H9 (cell line): ENCODE results near the gene RBPJL. TPM values are rescaled to one million over a fixed set of nuclear protein-coding genes. Genes with fewer than 3 reads are reported as not detected.

Experiments used
- DNase-seq: peaks from one replicate; pipeline ENCODE4 v3.0.0-alpha.2; 2017
- H2AFZ ChIP-seq: one replicate; pipeline ENCODE4 v1.6.1; 2013; ENCODE audit warnings: mild to moderate bottlenecking, low read length, control low read depth, moderate library complexity
- H2AK5ac ChIP-seq: 2 replicates; pipeline ENCODE4 v1.6.1; 2013; ENCODE audit warnings: low read length, control low read depth, mixed read lengths; ENCODE audit not compliant: insufficient read length
- H2BK120ac ChIP-seq: one replicate; pipeline ENCODE4 v1.6.1; 2013; ENCODE audit warnings: low read depth, mild to moderate bottlenecking, low read length, control low read depth, inconsistent platforms; ENCODE audit not compliant: poor library complexity, severe bottlenecking
- H2BK12ac ChIP-seq: 2 replicates; pipeline ENCODE4 v1.6.1; 2013; ENCODE audit warnings: low read length, control low read depth, mixed read lengths, low read depth; ENCODE audit not compliant: insufficient read length
- H2BK15ac ChIP-seq: 2 replicates; pipeline ENCODE4 v1.6.1; 2013; ENCODE audit warnings: low read depth, low read length, control low read depth
- H2BK20ac ChIP-seq: one replicate; pipeline ENCODE4 v1.6.1; 2013; ENCODE audit warnings: low read depth, mild to moderate bottlenecking, low read length, control low read depth, inconsistent platforms; ENCODE audit not compliant: poor library complexity, severe bottlenecking
- H2BK5ac ChIP-seq: 2 replicates; pipeline ENCODE4 v1.6.1; 2013; ENCODE audit warnings: low read length, control low read depth, mixed read lengths; ENCODE audit not compliant: insufficient read length
- H3K14ac ChIP-seq: 2 replicates; pipeline ENCODE4 v1.6.1; 2013; ENCODE audit warnings: low read length, control low read depth; ENCODE audit not compliant: insufficient read depth
- H3K18ac ChIP-seq: 2 replicates; pipeline ENCODE4 v1.6.1; 2013; ENCODE audit warnings: low read depth, mild to moderate bottlenecking, mixed read lengths, low read length, control low read depth; ENCODE audit not compliant: insufficient read length
- H3K23ac ChIP-seq: 2 replicates; pipeline ENCODE4 v1.6.1; 2013; ENCODE audit warnings: low read length, control low read depth, mixed read lengths, low read depth; ENCODE audit not compliant: insufficient read length
- H3K23me2 ChIP-seq: 2 replicates; pipeline ENCODE4 v1.6.1; 2013; ENCODE audit warnings: low read depth, mild to moderate bottlenecking, mixed read lengths, low read length, control low read depth; ENCODE audit not compliant: insufficient read length, poor library complexity, severe bottlenecking
- H3K27ac ChIP-seq: 2 replicates; pipeline ENCODE4 v1.5.1; 2013; ENCODE audit warnings: low read length, control low read depth, mixed read lengths, low read depth; ENCODE audit not compliant: insufficient read length
- H3K27me3 ChIP-seq: 2 replicates; pipeline ENCODE4 v1.6.1; 2013; ENCODE audit warnings: low read length, control low read depth, inconsistent platforms; ENCODE audit not compliant: insufficient read depth
- H3K4ac ChIP-seq: 2 replicates; pipeline ENCODE4 v1.6.1; 2013; ENCODE audit warnings: low read depth, mild to moderate bottlenecking, control low read depth, inconsistent platforms, low read length, moderate library complexity
- H3K4me1 ChIP-seq: 2 replicates; pipeline ENCODE4 v1.6.1; 2013; ENCODE audit warnings: low read length, control low read depth, inconsistent platforms; ENCODE audit not compliant: insufficient read depth
- H3K4me2 ChIP-seq: 2 replicates; pipeline ENCODE4 v1.6.1; 2013; ENCODE audit warnings: low read length, control low read depth, mixed read lengths; ENCODE audit not compliant: insufficient read length, insufficient read depth
- H3K56ac ChIP-seq: 2 replicates; pipeline ENCODE4 v1.6.1; 2013; ENCODE audit warnings: low read depth, mild to moderate bottlenecking, mixed read lengths, low read length, control low read depth; ENCODE audit not compliant: insufficient read length
- H3K79me1 ChIP-seq: 2 replicates; pipeline ENCODE4 v1.6.1; 2013; ENCODE audit warnings: low read depth, mild to moderate bottlenecking, moderate library complexity, low read length, control low read depth, inconsistent platforms; ENCODE audit not compliant: insufficient read depth, poor library complexity, severe bottlenecking
- H3K79me2 ChIP-seq: 2 replicates; pipeline ENCODE4 v1.6.1; 2013; ENCODE audit warnings: low read length, control low read depth, inconsistent platforms; ENCODE audit not compliant: insufficient read depth
- H3K9ac ChIP-seq: 2 replicates; pipeline ENCODE4 v1.6.1; 2013; ENCODE audit warnings: low read length, control low read depth, mixed read lengths; ENCODE audit not compliant: insufficient read length; ENCODE audit errors: extremely low read depth
- H3K9me3 ChIP-seq: one replicate; pipeline ENCODE4 v1.6.1; 2013; ENCODE audit warnings: low read depth, low read length, inconsistent platforms; ENCODE audit not compliant: control insufficient read depth
- H3T11ph ChIP-seq: one replicate; pipeline ENCODE4 v1.6.1; 2013; ENCODE audit warnings: mild to moderate bottlenecking, low read length, control low read depth, inconsistent platforms
- H4K20me1 ChIP-seq: one replicate; pipeline ENCODE4 v1.6.1; 2013; ENCODE audit not compliant: control insufficient read depth, insufficient read length, insufficient read depth
- H4K5ac ChIP-seq: 2 replicates; pipeline ENCODE4 v1.6.1; 2013; ENCODE audit warnings: low read depth, mild to moderate bottlenecking, mixed read lengths, low read length, control low read depth; ENCODE audit not compliant: insufficient read length
- H4K8ac ChIP-seq: replicated peaks from 2 replicates; pipeline ENCODE4 v1.6.1; 2013; ENCODE audit warnings: low read length, control low read depth, mixed read lengths, low read depth; ENCODE audit not compliant: insufficient read length
- H4K91ac ChIP-seq: 2 replicates; pipeline ENCODE4 v1.6.1; 2013; ENCODE audit warnings: low read depth, mild to moderate bottlenecking, moderate library complexity, mixed read lengths, low read length, control low read depth; ENCODE audit not compliant: insufficient read length
- H3K27ac Mint-ChIP-seq, 3 experiments: 2 replicates in 2 of 3; 3 replicates in 1 of 3; pipeline ENCODE4 v1.8.0; 2020 to 2021; ENCODE audit warnings: mixed read lengths in 3 of 3, mild to moderate bottlenecking in 1 of 3, moderate library complexity in 1 of 3
- H3K27me3 Mint-ChIP-seq: 2 replicates; pipeline ENCODE4 v1.8.0; 2021; ENCODE audit warnings: low read depth, mild to moderate bottlenecking, moderate library complexity, mixed read lengths
- H3K36me3 Mint-ChIP-seq, 3 experiments: 2 replicates in 2 of 3; 3 replicates in 1 of 3; pipeline ENCODE4 v1.8.0; 2020 to 2021; ENCODE audit warnings: low read depth in 3 of 3, mixed read lengths in 3 of 3; ENCODE audit not compliant: insufficient read depth in 1 of 3
- H3K4me1 Mint-ChIP-seq, 2 experiments: 2 replicates each; pipeline ENCODE4 v1.8.0; 2020; ENCODE audit warnings: mixed read lengths in 2 of 2
- H3K4me3 Mint-ChIP-seq, 2 experiments: 2 replicates in 1 of 2; 3 replicates in 1 of 2; pipeline ENCODE4 v1.8.0; 2020 to 2021; ENCODE audit warnings: mild to moderate bottlenecking in 2 of 2, mixed read lengths in 2 of 2, moderate library complexity in 1 of 2
- H3K9me3 Mint-ChIP-seq, 2 experiments: 2 replicates in 1 of 2; 3 replicates in 1 of 2; pipeline ENCODE4 v1.8.0; 2020; ENCODE audit warnings: mild to moderate bottlenecking in 2 of 2, mixed read lengths in 2 of 2, moderate library complexity in 1 of 2
- CTCF ChIP-seq: fragments of 200-600 bp; sonication (generic); conservative IDR thresholded peaks from 3 replicates; pipeline ENCODE4 v1.8.0; 2021; ENCODE audit warnings: antibody characterized with exemption, mild to moderate bottlenecking
- WGBS: extraction: QIAGEN DNeasy Blood & Tissue Kit; methylation state at CpG from one replicate; pipeline ENCODE4 v1.1.7; 2013; ENCODE audit warnings: missing lambda C conversion rate, low lambda C conversion rate, mixed read lengths; ENCODE audit not compliant: insufficient read length; ENCODE audit errors: extremely low coverage; 5-methylcytosine and 5-hydroxymethylcytosine counted together
- total RNA-seq: library from RNA; stranded (reverse); gene quantifications from 2 replicates; pipeline ENCODE4 v1.2.1, GENCODE V29; 2021

Gene RBPJL
- total RNA-seq, 1 experiment from 2014 or later = 0.28 TPM

GRCh38 chr20:45340951-45341350 is 34.3 kb downstream of the RBPJL start:
- Histone ChIP-seq H2BK12ac (no peak overlapping the region), H4K8ac (no peak overlapping the region), H3K27me3 (no peaks in the 10 kb centered on the region), H2BK20ac (no peak overlapping the region), H3T11ph (no peak overlapping the region), H3K23ac (no peak overlapping the region), H3K4me1 (peaks cover 41% of the 10 kb centered on the region), H3K18ac (peak overlapping the region; percentile 21), H3K79me2 (peaks cover 5% of the 10 kb centered on the region; the same call in 1 of the 2 replicates), H3K4me2 (peak overlapping the region; percentile 53), H2AFZ (no peak overlapping the region), H4K20me1 (peaks cover 2% of the 10 kb centered on the region), H2BK15ac (no peak overlapping the region), H3K56ac (no peak overlapping the region), H3K14ac (no peak overlapping the region), H2AK5ac (no peak overlapping the region), H3K9me3 (no peaks in the 10 kb centered on the region), H2BK120ac (no peak overlapping the region), H3K4ac (no peak overlapping the region; the same call in 1 of the 2 replicates), H3K27ac (peak overlapping the region; percentile 11), H3K9ac (no peak overlapping the region), H4K5ac (no peak overlapping the region), H3K23me2 (peaks cover 3% of the 10 kb centered on the region), H3K79me1 (no peaks in the 10 kb centered on the region), H2BK5ac (no peak overlapping the region), H4K91ac (no peak overlapping the region)
- peaks cover 94 to 98% of the 10 kb centered on the region in 2 experiments for H3K4me1 Mint-ChIP-seq
- no CpG with 5 or more reads among the region's 1 CpG for whole genome bisulfite sequencing
- no peak for TF ChIP-seq CTCF
- peak overlapping the region; percentile 96 to 99 (median 98) for H3K27ac Mint-ChIP-seq
- H3K27me3 Mint-ChIP-seq = no peaks in the 10 kb centered on the region; the same call in 1 of the 2 replicates
- peak; percentile 55 for DNase-seq
- H3K9me3 Mint-ChIP-seq = no peaks in the 10 kb centered on the region
- peak overlapping the region; percentile 65 to 76 for H3K4me3 Mint-ChIP-seq
- H3K36me3 Mint-ChIP-seq = peaks cover 3 to 13% (median 5%) of the 10 kb centered on the region in 3 experiments; a peak in 5 of 7 replicates
